Neural progenitor cell (in vitro differentiated cells): Measurements from ENCODE around the gene HMGN3. TPM values are rescaled to one million over a fixed set of nuclear protein-coding genes. Genes with fewer than 3 reads are reported as not detected.
"Not testable (repeated sequence)": the region's sequence is repeated elsewhere in the genome, so short reads cannot be mapped to it uniquely, and the experiment has no call there.

Experiments used
- DNase-seq: peaks from one replicate; pipeline ENCODE4 v3.0.0-alpha.2; 2016; ENCODE audit warnings: low spot score
- H2AFZ ChIP-seq: fragments of 200-600 bp; sonication (generic); replicated peaks from 2 replicates; pipeline ENCODE4 v1.6.1; 2016; ENCODE audit warnings: antibody characterized with exemption
- H3F3A ChIP-seq: fragments of 200-600 bp; sonication (generic); 2 replicates; pipeline ENCODE4 v1.6.1; 2016; ENCODE audit warnings: antibody characterized with exemption, low read depth
- H3K27ac ChIP-seq: fragments of 200-600 bp; sonication (generic); 2 replicates; pipeline ENCODE4 v1.5.1; 2016; ENCODE audit warnings: mild to moderate bottlenecking
- H3K27me3 ChIP-seq: fragments of 200-600 bp; sonication (generic); 2 replicates; pipeline ENCODE4 v1.6.1; 2016; ENCODE audit warnings: mild to moderate bottlenecking, moderate library complexity
- H3K36me3 ChIP-seq: fragments of 200-600 bp; sonication (generic); 2 replicates; pipeline ENCODE4 v1.5.1; 2016
- H3K4me1 ChIP-seq: fragments of 200-600 bp; sonication (generic); 2 replicates; pipeline ENCODE4 v1.6.1; 2016; ENCODE audit warnings: mixed run types
- H3K4me2 ChIP-seq: fragments of 200-600 bp; sonication (generic); 2 replicates; pipeline ENCODE4 v1.6.1; 2016
- H3K4me3 ChIP-seq: fragments of 200-600 bp; sonication (generic); 2 replicates; pipeline ENCODE4 v1.5.1; 2016
- H3K79me2 ChIP-seq: fragments of 200-600 bp; sonication (generic); 2 replicates; pipeline ENCODE4 v1.6.1; 2016; ENCODE audit warnings: low read depth
- H3K9ac ChIP-seq: fragments of 200-600 bp; sonication (generic); 2 replicates; pipeline ENCODE4 v1.6.1; 2016
- H3K9me3 ChIP-seq: fragments of 200-600 bp; sonication (generic); 2 replicates; pipeline ENCODE4 v1.5.1; 2016; ENCODE audit warnings: low read depth
- H4K20me1 ChIP-seq: fragments of 200-600 bp; sonication (generic); 2 replicates; pipeline ENCODE4 v1.6.1; 2016; ENCODE audit warnings: low read depth
- H3K27ac Mint-ChIP-seq: 3 replicates; pipeline ENCODE4 v1.8.0; 2021; ENCODE audit warnings: mixed read lengths
- H3K27me3 Mint-ChIP-seq: 2 replicates; pipeline ENCODE4 v1.8.0; 2022; ENCODE audit warnings: low read depth, mild to moderate bottlenecking, inconsistent platforms, moderate library complexity, mixed read lengths; ENCODE audit not compliant: insufficient read depth
- H3K36me3 Mint-ChIP-seq: 3 replicates; pipeline ENCODE4 v1.8.0; 2021; ENCODE audit warnings: mixed read lengths
- H3K4me1 Mint-ChIP-seq: 3 replicates; pipeline ENCODE4 v1.8.0; 2021; ENCODE audit warnings: mixed read lengths
- H3K4me3 Mint-ChIP-seq: 3 replicates; pipeline ENCODE4 v1.8.0; 2021; ENCODE audit warnings: mild to moderate bottlenecking, moderate library complexity, mixed read lengths
- H3K9me3 Mint-ChIP-seq: 3 replicates; pipeline ENCODE4 v1.8.0; 2020; ENCODE audit warnings: mixed read lengths
- EZH2 ChIP-seq: fragments of 200-600 bp; sonication (generic); IDR thresholded peaks from 2 replicates; pipeline ENCODE4 v1.6.1; 2017; ENCODE audit warnings: antibody characterized with exemption, mild to moderate bottlenecking, moderate library complexity
- EZH2phosphoT487 ChIP-seq: fragments of 200-600 bp; sonication (generic); IDR thresholded peaks from 2 replicates; pipeline ENCODE4 v1.6.1; 2017; ENCODE audit warnings: antibody characterized with exemption
- total RNA-seq: library from RNA; depleted of rRNA; stranded (reverse); fragments of >200 nt; gene quantifications from 2 replicates; pipeline ENCODE4 v1.2.3, GENCODE V29; 2015; ENCODE audit warnings: low replicate concordance
- TF ChIP-seq, protein P1 (sequence below): fragments of 200-600 bp; sonication (generic); IDR thresholded peaks from 2 replicates; pipeline ENCODE4 v1.5.1; 2017; ENCODE audit warnings: antibody characterized with exemption, mild to moderate bottlenecking

Gene HMGN3
- total RNA-seq, 1 donor from 2014 or later, result 308 TPM

DNA sequence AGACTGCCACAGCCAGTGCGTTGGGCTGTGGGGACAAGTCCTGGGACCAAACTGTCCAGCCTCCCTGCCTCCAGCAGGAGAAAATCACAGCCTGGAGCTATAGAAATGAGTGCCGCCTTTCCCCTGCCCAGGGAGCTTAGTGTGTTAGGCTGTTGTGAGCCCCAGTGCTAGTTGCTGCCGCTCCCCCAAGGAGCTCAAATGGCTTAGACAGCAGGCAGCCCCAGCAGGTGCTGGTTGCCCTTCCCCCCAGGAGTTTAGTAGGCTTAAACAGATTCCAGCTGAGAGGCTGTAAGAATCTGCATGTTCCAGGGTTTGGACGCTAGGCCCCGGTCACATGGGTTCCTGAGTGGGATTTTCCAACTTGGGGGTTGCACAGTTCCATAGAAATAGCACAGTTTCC lies 27.2 kb upstream of the HMGN3 start:
- H3K4me2 ChIP-seq, result no peak overlapping the region
- H3K36me3 Mint-ChIP-seq, result no peaks in the 10 kb centered on the region
- no peak overlapping the region for H3K27ac ChIP-seq
- no peaks in the 10 kb centered on the region for H4K20me1 ChIP-seq
- H3K4me3 Mint-ChIP-seq, result no peak overlapping the region
- peaks cover 2% of the 10 kb centered on the region for H3K4me1 Mint-ChIP-seq
- H3K27ac Mint-ChIP-seq, result no peak overlapping the region
- H3K9me3 ChIP-seq, result no peaks in the 10 kb centered on the region
- no peaks in the 10 kb centered on the region for H3K4me1 ChIP-seq
- H3K27me3 ChIP-seq, result no peaks in the 10 kb centered on the region
- TF ChIP-seq EZH2phosphoT487 (no peak), EZH2 (no peak)
- TF ChIP-seq, protein P1, sequence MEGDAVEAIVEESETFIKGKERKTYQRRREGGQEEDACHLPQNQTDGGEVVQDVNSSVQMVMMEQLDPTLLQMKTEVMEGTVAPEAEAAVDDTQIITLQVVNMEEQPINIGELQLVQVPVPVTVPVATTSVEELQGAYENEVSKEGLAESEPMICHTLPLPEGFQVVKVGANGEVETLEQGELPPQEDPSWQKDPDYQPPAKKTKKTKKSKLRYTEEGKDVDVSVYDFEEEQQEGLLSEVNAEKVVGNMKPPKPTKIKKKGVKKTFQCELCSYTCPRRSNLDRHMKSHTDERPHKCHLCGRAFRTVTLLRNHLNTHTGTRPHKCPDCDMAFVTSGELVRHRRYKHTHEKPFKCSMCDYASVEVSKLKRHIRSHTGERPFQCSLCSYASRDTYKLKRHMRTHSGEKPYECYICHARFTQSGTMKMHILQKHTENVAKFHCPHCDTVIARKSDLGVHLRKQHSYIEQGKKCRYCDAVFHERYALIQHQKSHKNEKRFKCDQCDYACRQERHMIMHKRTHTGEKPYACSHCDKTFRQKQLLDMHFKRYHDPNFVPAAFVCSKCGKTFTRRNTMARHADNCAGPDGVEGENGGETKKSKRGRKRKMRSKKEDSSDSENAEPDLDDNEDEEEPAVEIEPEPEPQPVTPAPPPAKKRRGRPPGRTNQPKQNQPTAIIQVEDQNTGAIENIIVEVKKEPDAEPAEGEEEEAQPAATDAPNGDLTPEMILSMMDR, result no peak
- no peaks in the 10 kb centered on the region for H3F3A ChIP-seq
- H3K36me3 ChIP-seq, result no peaks in the 10 kb centered on the region
- H3K9ac ChIP-seq, result no peak overlapping the region
- no peaks in the 10 kb centered on the region for H3K79me2 ChIP-seq
- no peaks in the 10 kb centered on the region for H3K27me3 Mint-ChIP-seq
- H3K4me3 ChIP-seq, result no peak overlapping the region
- no peak for DNase-seq
- H3K9me3 Mint-ChIP-seq, result peaks cover 14% of the 10 kb centered on the region
- H2AFZ ChIP-seq, result peak overlapping the region; percentile 50

DNA sequence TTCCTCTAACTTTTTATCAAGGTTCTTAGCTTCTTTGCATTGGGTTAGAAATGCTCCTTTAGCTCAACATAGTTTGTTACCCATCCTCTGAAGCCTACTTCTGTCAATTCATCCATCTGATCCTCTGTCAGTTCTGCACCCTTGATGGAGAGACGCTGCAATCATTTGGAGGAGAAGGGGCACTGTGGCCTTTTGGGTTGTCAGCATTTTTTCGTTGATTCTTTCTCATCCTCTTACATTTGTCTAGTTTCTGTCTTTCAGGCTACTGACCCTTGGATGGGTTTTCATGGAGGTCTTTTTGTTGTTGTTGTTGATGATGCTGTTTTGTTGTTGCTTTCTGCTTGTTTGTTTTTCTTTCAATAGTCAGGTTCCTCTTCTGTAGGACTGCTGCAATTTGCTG lies 26.3 kb upstream of the HMGN3 start:
- Mint-ChIP-seq H3K36me3 (no peaks in the 10 kb centered on the region), H3K4me1 (peaks cover 2% of the 10 kb centered on the region), H3K27ac (no peak overlapping the region), H3K4me3 (no peak overlapping the region), H3K9me3 (peaks cover 17% of the 10 kb centered on the region), H3K27me3 (no peaks in the 10 kb centered on the region)
- DNase-seq, result no peak
- no peak overlapping the region for H3K27ac ChIP-seq
- no peaks in the 10 kb centered on the region for H3K9me3 ChIP-seq
- no peak overlapping the region for H3K9ac ChIP-seq
- H3F3A ChIP-seq, result no peaks in the 10 kb centered on the region
- no peak overlapping the region for H2AFZ ChIP-seq
- no peaks in the 10 kb centered on the region for H3K27me3 ChIP-seq
- no peaks in the 10 kb centered on the region for H3K4me1 ChIP-seq
- no peak overlapping the region for H3K4me2 ChIP-seq
- H4K20me1 ChIP-seq, result no peaks in the 10 kb centered on the region
- H3K4me3 ChIP-seq, result no peak overlapping the region
- no peaks in the 10 kb centered on the region for H3K36me3 ChIP-seq
- TF ChIP-seq EZH2 (no peak), EZH2phosphoT487 (no peak)
- TF ChIP-seq, protein P1, result no peak
- no peaks in the 10 kb centered on the region for H3K79me2 ChIP-seq

DNA sequence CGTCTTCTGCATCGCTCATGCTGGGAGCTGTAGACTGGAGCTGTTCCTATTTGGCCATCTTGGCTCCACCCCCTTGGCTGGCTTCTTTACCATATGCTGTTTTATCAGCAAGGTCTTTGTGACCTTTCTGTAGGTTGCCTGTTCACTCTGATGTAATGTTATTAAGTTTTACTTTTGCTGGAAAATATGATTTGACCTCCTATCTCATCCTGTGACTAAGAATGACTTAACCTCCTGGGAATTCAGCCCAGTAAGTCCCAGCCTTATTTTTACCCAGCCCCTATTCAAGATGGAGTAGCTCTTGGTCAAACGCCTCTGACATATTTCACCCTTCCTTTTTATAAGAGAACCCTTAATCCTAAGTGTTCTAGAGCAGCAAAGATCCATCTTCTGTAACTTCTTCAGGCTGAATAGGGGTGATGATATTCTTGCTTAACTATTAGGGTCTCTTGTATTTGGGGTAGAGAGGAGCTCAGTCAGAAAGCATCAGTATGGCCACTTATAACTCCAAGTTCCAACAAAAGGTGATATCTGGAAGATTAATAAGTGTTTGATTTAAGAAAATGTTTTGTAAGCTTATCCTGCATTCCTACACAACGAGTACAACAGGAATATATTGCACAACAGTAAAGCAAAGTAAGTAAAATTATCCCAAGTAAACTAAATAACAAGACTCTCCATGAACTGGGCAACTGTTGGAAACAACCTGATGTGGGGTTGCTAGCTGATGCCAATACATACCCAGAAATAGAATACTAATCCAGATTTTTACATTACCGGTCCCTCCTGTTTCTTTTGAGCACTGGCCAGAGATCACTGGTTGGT lies 23.1 kb upstream of the HMGN3 start:
- Mint-ChIP-seq H3K4me3 (no peak overlapping the region), H3K27me3 (no peaks in the 10 kb centered on the region), H3K9me3 (peaks cover 21% of the 10 kb centered on the region), H3K27ac (no peak overlapping the region), H3K36me3 (no peaks in the 10 kb centered on the region), H3K4me1 (peaks cover 2% of the 10 kb centered on the region)
- H3K79me2 ChIP-seq, result no peaks in the 10 kb centered on the region
- no peak overlapping the region for H3K4me3 ChIP-seq
- H4K20me1 ChIP-seq, result no peaks in the 10 kb centered on the region
- no peaks in the 10 kb centered on the region for H3K27me3 ChIP-seq
- TF ChIP-seq EZH2 (no peak), EZH2phosphoT487 (no peak)
- TF ChIP-seq, protein P1, result no peak
- H3K4me1 ChIP-seq, result no peaks in the 10 kb centered on the region
- no peak for DNase-seq
- no peak overlapping the region for H3K9ac ChIP-seq
- H3K9me3 ChIP-seq, result no peaks in the 10 kb centered on the region
- H3K36me3 ChIP-seq, result no peaks in the 10 kb centered on the region
- H3F3A ChIP-seq, result no peaks in the 10 kb centered on the region
- no peak overlapping the region for H2AFZ ChIP-seq
- H3K27ac ChIP-seq, result no peak overlapping the region
- no peak overlapping the region for H3K4me2 ChIP-seq

DNA sequence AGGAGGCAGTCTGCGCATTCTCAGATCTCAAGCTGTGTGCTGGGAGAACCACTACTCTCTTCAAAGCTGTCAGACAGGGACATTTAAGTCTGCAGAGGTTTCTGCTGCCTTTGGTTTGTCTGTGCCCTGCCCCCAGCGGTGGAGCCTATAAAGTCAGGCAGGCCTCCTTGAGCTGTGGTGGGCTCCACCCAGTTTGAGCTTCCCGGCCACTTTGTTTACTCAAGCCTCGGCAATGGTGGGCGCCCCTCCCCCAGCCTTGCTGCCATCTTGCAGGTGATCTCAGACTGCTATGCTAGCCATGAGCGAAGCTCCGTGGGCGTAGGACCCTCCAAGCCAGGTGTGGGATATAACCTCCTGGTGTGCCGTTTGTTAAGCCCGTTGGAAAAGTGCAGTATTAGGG lies 22.3 kb upstream of the HMGN3 start:
- not testable (repeated sequence) for H3K79me2 ChIP-seq, DNase-seq, H3K4me3 ChIP-seq, H3K36me3 ChIP-seq, H3K27me3 Mint-ChIP-seq, H3K4me3 Mint-ChIP-seq, H4K20me1 ChIP-seq, H3K27me3 ChIP-seq, H2AFZ ChIP-seq, H3K27ac ChIP-seq, H3K4me1 ChIP-seq, H3K4me2 ChIP-seq, H3K36me3 Mint-ChIP-seq, H3K9ac ChIP-seq, H3K27ac Mint-ChIP-seq, H3F3A ChIP-seq, H3K4me1 Mint-ChIP-seq, H3K9me3 ChIP-seq
- peaks cover 23% of the 10 kb centered on the region for H3K9me3 Mint-ChIP-seq

DNA sequence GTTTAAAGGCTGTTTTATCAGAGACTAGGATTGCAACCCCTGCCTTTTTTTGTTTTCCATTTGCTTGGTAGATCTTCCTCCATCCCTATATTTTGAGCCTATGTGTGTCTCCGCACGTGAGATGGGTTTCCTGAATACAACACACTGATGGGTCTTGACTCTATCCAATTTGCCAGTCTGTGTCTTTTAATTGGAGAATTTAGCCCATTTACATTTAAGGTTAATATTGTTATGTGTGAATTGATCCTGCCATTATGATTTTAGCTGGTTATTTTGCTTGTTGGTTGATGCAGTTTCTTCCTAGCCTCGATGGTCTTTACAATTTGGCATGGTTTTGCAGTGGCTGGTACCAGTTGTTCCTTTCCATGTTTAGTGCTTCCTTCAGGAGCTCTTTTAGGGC lies 20.6 kb upstream of the HMGN3 start:
- H3K79me2 ChIP-seq, H3K4me1 ChIP-seq: not testable (repeated sequence)

More for the DNA sequence above, 20.6 kb upstream of the HMGN3 start:
- not testable (repeated sequence) for H3K9me3 ChIP-seq, H3F3A ChIP-seq, H3K36me3 Mint-ChIP-seq, H3K27me3 ChIP-seq, H3K27me3 Mint-ChIP-seq, H3K27ac Mint-ChIP-seq, H2AFZ ChIP-seq, H3K4me3 ChIP-seq, H3K4me1 Mint-ChIP-seq, H4K20me1 ChIP-seq, H3K4me2 ChIP-seq, H3K4me3 Mint-ChIP-seq, H3K9ac ChIP-seq, H3K27ac ChIP-seq, DNase-seq, H3K36me3 ChIP-seq
- H3K9me3 Mint-ChIP-seq, result peaks cover 16% of the 10 kb centered on the region
